HEK293 (cell line): ENCODE results near the gene NCOA7.

Source experiments
- IKZF3 ChIP-seq: fragments of 450-650 bp; IDR thresholded peaks from 2 replicates; pipeline ENCODE4 v1.5.0; 2018; ENCODE audit warnings: missing biosample characterization, mild to moderate bottlenecking, missing genetic modification characterization, moderate library complexity
- KLF16 ChIP-seq: fragments of 450-650 bp; formaldehyde crosslinking; IDR thresholded peaks from 2 replicates; pipeline ENCODE4 v1.5.1; 2017; ENCODE audit warnings: missing biosample characterization, missing genetic modification characterization
- MZF1 ChIP-seq: fragments of 450-650 bp; formaldehyde crosslinking; IDR thresholded peaks from 2 replicates; pipeline ENCODE4 v1.5.1; 2017; ENCODE audit warnings: missing biosample characterization, missing genetic modification characterization, borderline replicate concordance
- PRDM10 ChIP-seq: fragments of 450-650 bp; formaldehyde crosslinking; IDR thresholded peaks from 2 replicates; pipeline ENCODE4 v1.5.1; 2016; ENCODE audit warnings: missing biosample characterization, missing genetic modification characterization
- SETDB1 ChIP-seq: IDR thresholded peaks from one replicate; pipeline ENCODE4 v1.6.1; 2017; ENCODE audit warnings: mild to moderate bottlenecking, low read length, moderate library complexity, mixed read lengths; ENCODE audit not compliant: insufficient read length
- SP3 ChIP-seq: fragments of 450-650 bp; formaldehyde crosslinking; IDR thresholded peaks from 2 replicates; pipeline ENCODE4 v1.5.1; 2016; ENCODE audit warnings: missing biosample characterization, missing genetic modification characterization
- ZBTB1 ChIP-seq: fragments of 450-650 bp; formaldehyde crosslinking; IDR thresholded peaks from 2 replicates; pipeline ENCODE4 v1.5.1; 2016; ENCODE audit warnings: missing biosample characterization, missing genetic modification characterization
- ZBTB17 ChIP-seq: fragments of 450-650 bp; formaldehyde crosslinking; IDR thresholded peaks from 2 replicates; pipeline ENCODE4 v1.5.1; 2016; ENCODE audit warnings: missing biosample characterization, missing genetic modification characterization
- ZBTB48 ChIP-seq: fragments of 450-650 bp; formaldehyde crosslinking; IDR thresholded peaks from 2 replicates; pipeline ENCODE4 v1.5.1; 2016; ENCODE audit warnings: missing biosample characterization, missing genetic modification characterization
- ZIC2 ChIP-seq: fragments of 450-650 bp; formaldehyde crosslinking; IDR thresholded peaks from 2 replicates; pipeline ENCODE4 v1.5.1; 2016; ENCODE audit warnings: missing biosample characterization, missing genetic modification characterization
- ZNF132 ChIP-seq: fragments of 450-650 bp; formaldehyde crosslinking; IDR thresholded peaks from 2 replicates; pipeline ENCODE4 v1.5.1; 2017; ENCODE audit warnings: missing biosample characterization, missing genetic modification characterization, borderline replicate concordance
- ZNF23 ChIP-seq: fragments of 450-650 bp; formaldehyde crosslinking; IDR thresholded peaks from 2 replicates; pipeline ENCODE4 v1.5.1; 2016; ENCODE audit warnings: missing biosample characterization, missing genetic modification characterization, borderline replicate concordance
- ZNF335 ChIP-seq: fragments of 450-650 bp; formaldehyde crosslinking; conservative IDR thresholded peaks from 2 replicates; pipeline ENCODE4 v1.5.1; 2016; ENCODE audit warnings: missing biosample characterization, missing genetic modification characterization
- ZNF423 ChIP-seq: fragments of 450-650 bp; formaldehyde crosslinking; IDR thresholded peaks from 2 replicates; pipeline ENCODE4 v1.5.1; 2016; ENCODE audit warnings: missing biosample characterization, missing genetic modification characterization
- ZNF473 ChIP-seq: fragments of 450-650 bp; formaldehyde crosslinking; IDR thresholded peaks from 2 replicates; pipeline ENCODE4 v1.5.1; 2017; ENCODE audit warnings: missing biosample characterization, missing genetic modification characterization
- ZNF501 ChIP-seq: fragments of 450-650 bp; formaldehyde crosslinking; IDR thresholded peaks from 2 replicates; pipeline ENCODE4 v1.5.1; 2016; ENCODE audit warnings: missing biosample characterization, missing genetic modification characterization
- ZNF513 ChIP-seq: fragments of 450-650 bp; IDR thresholded peaks from 2 replicates; pipeline ENCODE4 v1.5.1; 2018; ENCODE audit warnings: missing biosample characterization, missing genetic modification characterization
- ZNF555 ChIP-seq: fragments of 450-650 bp; formaldehyde crosslinking; conservative IDR thresholded peaks from 2 replicates; pipeline ENCODE4 v1.5.1; 2017; ENCODE audit warnings: missing biosample characterization, mild to moderate bottlenecking, missing genetic modification characterization, inconsistent platforms
- ZNF596 ChIP-seq: fragments of 450-650 bp; IDR thresholded peaks from 2 replicates; pipeline ENCODE4 v1.5.0; 2018; ENCODE audit warnings: missing biosample characterization, mild to moderate bottlenecking, missing genetic modification characterization, moderate library complexity
- ZNF600 ChIP-seq: fragments of 450-650 bp; formaldehyde crosslinking; IDR thresholded peaks from 2 replicates; pipeline ENCODE4 v1.5.1; 2016; ENCODE audit warnings: missing biosample characterization, missing genetic modification characterization
- ZNF624 ChIP-seq: fragments of 450-650 bp; formaldehyde crosslinking; IDR thresholded peaks from 2 replicates; pipeline ENCODE4 v1.5.1; 2017; ENCODE audit warnings: missing biosample characterization, missing genetic modification characterization
- ZNF629 ChIP-seq: fragments of 450-650 bp; formaldehyde crosslinking; IDR thresholded peaks from 2 replicates; pipeline ENCODE4 v1.5.1; 2017; ENCODE audit warnings: missing biosample characterization, missing genetic modification characterization
- ZNF677 ChIP-seq: fragments of 450-650 bp; IDR thresholded peaks from 2 replicates; pipeline ENCODE4 v1.5.0; 2018; ENCODE audit warnings: missing biosample characterization, mild to moderate bottlenecking, missing genetic modification characterization, moderate library complexity
- ZNF701 ChIP-seq: fragments of 450-650 bp; formaldehyde crosslinking; IDR thresholded peaks from 2 replicates; pipeline ENCODE4 v1.5.1; 2016; ENCODE audit warnings: missing biosample characterization, missing genetic modification characterization
- ZNF76 ChIP-seq: fragments of 450-650 bp; formaldehyde crosslinking; IDR thresholded peaks from 2 replicates; pipeline ENCODE4; 2016; ENCODE audit warnings: low read depth, missing biosample characterization, missing genetic modification characterization, borderline replicate concordance
- ZNF776 ChIP-seq: fragments of 450-650 bp; formaldehyde crosslinking; IDR thresholded peaks from 2 replicates; pipeline ENCODE4 v1.5.0; 2017; ENCODE audit warnings: missing biosample characterization, missing genetic modification characterization, borderline replicate concordance
- ZNF777 ChIP-seq: fragments of 450-650 bp; formaldehyde crosslinking; IDR thresholded peaks from 2 replicates; pipeline ENCODE4 v1.5.1; 2017; ENCODE audit warnings: missing biosample characterization, missing genetic modification characterization, borderline replicate concordance
- ZNF843 ChIP-seq: fragments of 450-650 bp; formaldehyde crosslinking; IDR thresholded peaks from 2 replicates; pipeline ENCODE4 v1.5.1; 2016; ENCODE audit warnings: missing biosample characterization, missing genetic modification characterization
- TF ChIP-seq, protein P1 (sequence below): fragments of 450-650 bp; formaldehyde crosslinking; IDR thresholded peaks from 2 replicates; pipeline ENCODE4 v1.5.1; 2016; ENCODE audit warnings: missing biosample characterization, missing genetic modification characterization
- TF ChIP-seq, protein P2 (sequence below): fragments of 450-650 bp; formaldehyde crosslinking; IDR thresholded peaks from 2 replicates; pipeline ENCODE4 v1.5.1; 2016; ENCODE audit warnings: missing biosample characterization, missing genetic modification characterization

The NCOA7 gene

GRCh38 chr6:125748406-125749172 is 42.2 kb upstream of the NCOA7 start (continued):
- TF ChIP-seq ZNF76 (tag by site-specific recombination) = no peak
- no peak for TF ChIP-seq ZNF513
- TF ChIP-seq ZNF423 (tag by site-specific recombination) = no peak
- no peak for TF ChIP-seq ZNF701 (tag by site-specific recombination)
- no peak for TF ChIP-seq ZBTB1 (tag by site-specific recombination)
- TF ChIP-seq ZNF596 (tag by site-specific recombination) = no peak
- no peak for TF ChIP-seq ZNF777
- peak; percentile 79 for TF ChIP-seq ZIC2 (tag by site-specific recombination)
- TF ChIP-seq, protein P1, sequence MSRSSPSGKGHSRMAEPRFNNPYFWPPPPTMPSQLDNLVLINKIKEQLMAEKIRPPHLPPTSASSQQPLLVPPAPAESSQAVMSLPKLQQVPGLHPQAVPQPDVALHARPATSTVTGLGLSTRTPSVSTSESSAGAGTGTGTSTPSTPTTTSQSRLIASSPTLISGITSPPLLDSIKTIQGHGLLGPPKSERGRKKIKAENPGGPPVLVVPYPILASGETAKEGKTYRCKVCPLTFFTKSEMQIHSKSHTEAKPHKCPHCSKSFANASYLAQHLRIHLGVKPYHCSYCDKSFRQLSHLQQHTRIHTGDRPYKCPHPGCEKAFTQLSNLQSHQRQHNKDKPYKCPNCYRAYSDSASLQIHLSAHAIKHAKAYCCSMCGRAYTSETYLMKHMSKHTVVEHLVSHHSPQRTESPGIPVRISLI (tag by site-specific recombination) = no peak
- no peak for TF ChIP-seq ZNF23 (tag by site-specific recombination)
- TF ChIP-seq ZNF501 = no peak
- no peak for TF ChIP-seq ZNF677 (tag by site-specific recombination)
- TF ChIP-seq MZF1 = peak; percentile 28
- TF ChIP-seq ZBTB17 (tag by site-specific recombination) = peak; percentile 87
- no peak for TF ChIP-seq ZNF624 (tag by site-specific recombination)
- TF ChIP-seq ZNF555 (tag by site-specific recombination) = no peak
- TF ChIP-seq ZNF132 = no peak
- 0 out of 2 replicates have a peak, but pooled peaks have one; percentile 21 for TF ChIP-seq ZNF629 (tag by site-specific recombination)
- TF ChIP-seq SETDB1 = no peak
- peak; percentile 40 for TF ChIP-seq ZNF335
- no peak for TF ChIP-seq ZNF473
- 0 out of 2 replicates have a peak, but pooled peaks have one; percentile 47 for TF ChIP-seq PRDM10
- TF ChIP-seq SP3 (tag by site-specific recombination) = no peak
- no peak for TF ChIP-seq ZNF776 (tag by site-specific recombination)
- TF ChIP-seq ZNF843 (tag by site-specific recombination) = no peak
- no peak for TF ChIP-seq ZBTB48 (tag by site-specific recombination)
- TF ChIP-seq, protein P2, sequence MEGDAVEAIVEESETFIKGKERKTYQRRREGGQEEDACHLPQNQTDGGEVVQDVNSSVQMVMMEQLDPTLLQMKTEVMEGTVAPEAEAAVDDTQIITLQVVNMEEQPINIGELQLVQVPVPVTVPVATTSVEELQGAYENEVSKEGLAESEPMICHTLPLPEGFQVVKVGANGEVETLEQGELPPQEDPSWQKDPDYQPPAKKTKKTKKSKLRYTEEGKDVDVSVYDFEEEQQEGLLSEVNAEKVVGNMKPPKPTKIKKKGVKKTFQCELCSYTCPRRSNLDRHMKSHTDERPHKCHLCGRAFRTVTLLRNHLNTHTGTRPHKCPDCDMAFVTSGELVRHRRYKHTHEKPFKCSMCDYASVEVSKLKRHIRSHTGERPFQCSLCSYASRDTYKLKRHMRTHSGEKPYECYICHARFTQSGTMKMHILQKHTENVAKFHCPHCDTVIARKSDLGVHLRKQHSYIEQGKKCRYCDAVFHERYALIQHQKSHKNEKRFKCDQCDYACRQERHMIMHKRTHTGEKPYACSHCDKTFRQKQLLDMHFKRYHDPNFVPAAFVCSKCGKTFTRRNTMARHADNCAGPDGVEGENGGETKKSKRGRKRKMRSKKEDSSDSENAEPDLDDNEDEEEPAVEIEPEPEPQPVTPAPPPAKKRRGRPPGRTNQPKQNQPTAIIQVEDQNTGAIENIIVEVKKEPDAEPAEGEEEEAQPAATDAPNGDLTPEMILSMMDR (tag by site-specific recombination) = no peak; the same call in 1 of the 2 replicates
- TF ChIP-seq ZNF600 (tag by site-specific recombination) = no peak
- no peak for TF ChIP-seq KLF16 (tag by site-specific recombination)
- peak; percentile 20; the same call in 1 of the 2 replicates for TF ChIP-seq IKZF3
